ENCODE data around the gene GPS2.

DNA sequence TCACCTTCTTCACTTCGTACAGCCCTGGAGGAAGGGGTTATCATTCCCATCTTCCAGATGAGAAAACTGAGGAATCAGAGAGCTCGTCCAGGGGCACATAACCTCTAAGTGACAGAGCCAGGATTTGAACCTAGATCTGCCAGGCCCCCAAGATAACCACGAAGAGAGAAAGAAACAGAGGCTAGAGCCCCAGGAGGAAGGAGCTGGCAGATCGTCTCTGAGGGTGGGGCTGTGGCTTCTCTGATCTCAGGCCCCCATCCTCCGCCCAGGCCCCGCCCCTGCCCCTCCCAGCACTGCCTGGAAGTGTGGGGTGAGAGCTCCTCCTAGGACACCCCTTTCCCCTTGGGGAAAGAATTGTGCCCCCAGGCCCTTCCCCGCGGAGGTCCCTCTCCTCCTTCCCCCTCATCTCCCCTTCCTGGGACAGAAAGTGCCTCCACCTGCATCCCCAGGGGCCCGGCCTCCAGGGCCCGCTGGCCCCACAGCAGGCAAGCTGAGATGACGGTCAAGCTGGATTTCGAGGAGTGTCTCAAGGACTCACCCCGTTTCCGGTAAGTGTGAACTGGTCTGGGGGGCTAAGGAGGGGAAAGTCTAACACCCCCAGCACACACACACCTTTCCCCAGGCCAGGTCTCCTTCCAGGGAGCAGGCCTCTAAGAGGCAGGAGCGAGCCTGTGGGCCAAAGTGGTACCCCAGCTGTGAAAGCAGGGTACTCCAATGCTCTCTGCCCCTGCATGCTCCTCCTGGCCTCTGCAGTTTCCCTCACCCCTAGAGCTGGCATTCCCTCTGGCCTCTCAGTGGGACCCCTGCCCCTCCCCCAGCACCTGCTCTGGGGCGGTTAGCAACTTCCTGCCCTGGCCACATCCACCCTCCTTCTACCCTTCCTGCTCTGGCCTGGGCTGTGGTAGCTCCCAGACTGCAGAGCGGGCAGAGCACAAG is 21.3 kb upstream of the GPS2 start, which contains the start of gene ACAP1:
- TF ChIP-seq POLR2AphosphoS5 (IDR thresholded peaks at IDR 0.05) (peak; percentile 75 to 85 (median 77)), CTCF (IDR thresholded peaks at IDR 0.05 in 8 of 11, conservative IDR thresholded peaks at IDR 0.05 in 3 of 11) (peak in 1 of 11 experiments; percentile 18), POLR2A (IDR thresholded peaks at IDR 0.05) (no peak)

All from spleen (tissue), 7 donors.